ENCODE results near the gene ZNF746.
A peak's percentile ranks its signal among the peaks of the same experiment; 100 is the strongest.

The ZNF746 gene

DNA sequence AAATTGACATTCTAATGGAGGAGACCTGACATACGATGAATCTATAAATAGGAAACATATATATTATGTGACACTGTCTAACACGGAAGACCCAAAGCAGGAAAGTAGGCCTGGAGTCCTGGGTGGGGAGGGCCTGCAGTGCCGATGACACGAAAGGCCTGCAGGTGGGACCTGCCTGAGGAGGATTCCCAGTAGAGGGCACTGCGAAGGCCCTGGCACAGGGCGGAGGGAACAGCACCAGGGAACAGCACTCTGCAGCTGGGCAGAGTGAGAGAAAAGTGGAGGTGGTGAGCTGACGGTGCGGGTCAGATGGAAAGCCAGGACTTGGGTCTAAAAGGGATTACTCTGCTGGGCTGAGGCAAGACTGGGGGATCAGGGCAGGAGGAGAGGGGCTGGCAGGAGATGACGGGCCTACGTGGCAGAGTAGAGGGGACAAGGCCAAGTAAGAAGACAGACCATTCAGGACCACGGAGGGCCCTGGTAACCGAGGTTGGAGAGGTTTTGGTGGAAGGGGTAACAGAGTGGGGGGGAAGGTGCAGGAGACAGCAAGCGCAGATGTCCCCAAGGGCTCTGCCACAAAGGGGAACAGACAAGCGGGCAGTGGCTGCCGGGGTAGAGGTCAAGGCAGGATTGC lies 8.1 kb downstream of the ZNF746 start:
- DNase-seq: no peak

- DNase-seq: no peak
Observed at GRCh38 chr7:149479568-149479967, 18.0 kb downstream of the ZNF746 start.

GRCh38 chr7:149478754-149479153 lies 18.9 kb downstream of the ZNF746 start:
- no peak for DNase-seq

- no peak for DNase-seq
Observed at GRCh38 chr7:149477494-149478443, 19.8 kb downstream of the ZNF746 start.

DNA sequence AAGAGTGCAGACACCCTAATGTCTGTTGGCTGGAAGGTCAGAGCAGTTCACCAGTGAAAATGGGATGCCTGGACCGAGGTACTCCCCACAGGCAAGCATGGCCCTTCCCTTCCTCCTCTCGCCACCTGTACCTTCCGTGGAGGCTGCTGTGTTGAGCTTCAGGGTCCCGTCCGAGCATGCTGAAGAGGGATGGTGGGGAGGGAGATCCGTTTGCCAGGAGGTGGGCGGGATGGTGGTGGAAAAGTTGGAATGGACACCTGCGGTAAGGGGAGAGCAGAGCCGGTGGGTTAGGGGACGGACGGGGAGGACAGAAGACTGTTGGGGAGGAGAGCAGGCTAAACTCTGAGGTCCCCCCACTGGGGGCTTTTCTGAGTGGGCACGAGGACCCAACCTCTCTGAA lies 20.8 kb downstream of the ZNF746 start:
- no peak for DNase-seq

- no peak for DNase-seq
Observed at GRCh38 chr7:149475121-149476045, 22.2 kb downstream of the ZNF746 start.

GRCh38 chr7:149474309-149475120 lies 23.1 kb downstream of the ZNF746 start:
- no peak for DNase-seq

DNA sequence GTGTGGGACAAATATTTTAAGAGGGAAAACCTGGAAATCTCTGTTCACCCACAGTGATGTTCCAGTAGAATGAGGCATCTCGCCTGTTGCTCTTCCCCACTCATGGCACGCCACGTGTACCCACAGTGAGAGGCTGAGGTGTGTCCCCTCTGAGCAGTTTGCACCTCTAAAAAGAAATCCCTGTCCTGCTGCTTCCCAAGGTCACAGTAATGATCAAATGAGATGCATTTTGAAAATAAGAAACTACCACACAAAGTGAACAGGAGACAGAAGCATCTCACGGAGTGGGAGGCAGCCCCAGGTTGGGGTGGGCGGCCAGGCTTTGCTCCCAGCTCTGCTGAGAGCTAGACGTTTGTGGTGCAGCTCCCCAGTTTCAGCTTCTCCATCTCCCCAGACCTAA lies 24.4 kb downstream of the ZNF746 start:
- DNase-seq: no peak

- no peak for DNase-seq
Observed at GRCh38 chr7:149471289-149471953, 26.2 kb downstream of the ZNF746 start.

- DNase-seq: no peak
Observed at GRCh38 chr7:149469806-149470205, 27.8 kb downstream of the ZNF746 start.

- DNase-seq: no peak
Observed at GRCh38 chr7:149468208-149468607, 29.4 kb downstream of the ZNF746 start.

DNA sequence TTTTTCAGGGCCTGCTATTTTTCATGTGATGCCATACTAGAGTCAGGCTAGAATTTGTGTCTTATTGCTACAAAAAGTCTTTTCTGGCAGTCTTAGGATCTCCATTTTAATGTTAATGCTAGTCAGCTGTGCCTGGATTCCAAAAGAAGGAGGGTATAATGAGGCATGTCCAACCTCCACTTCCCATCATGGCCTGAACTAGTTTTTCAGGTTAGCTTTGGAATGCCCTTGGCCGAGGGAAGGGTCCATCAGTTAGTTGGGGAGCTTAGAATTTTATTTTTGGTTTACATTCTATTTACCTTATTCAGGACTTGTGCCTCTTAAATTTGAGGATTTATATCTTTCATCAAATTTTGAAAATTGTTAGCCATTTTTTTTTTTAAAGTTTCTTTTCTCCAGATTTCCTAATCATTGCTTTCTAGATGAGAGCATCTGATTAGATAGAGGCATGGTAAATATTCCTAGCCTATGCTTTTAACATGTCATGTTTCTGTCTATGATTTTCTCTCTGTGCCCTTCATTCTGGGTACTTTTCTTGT lies 30.2 kb downstream of the ZNF746 start:
- no peak for DNase-seq

DNA sequence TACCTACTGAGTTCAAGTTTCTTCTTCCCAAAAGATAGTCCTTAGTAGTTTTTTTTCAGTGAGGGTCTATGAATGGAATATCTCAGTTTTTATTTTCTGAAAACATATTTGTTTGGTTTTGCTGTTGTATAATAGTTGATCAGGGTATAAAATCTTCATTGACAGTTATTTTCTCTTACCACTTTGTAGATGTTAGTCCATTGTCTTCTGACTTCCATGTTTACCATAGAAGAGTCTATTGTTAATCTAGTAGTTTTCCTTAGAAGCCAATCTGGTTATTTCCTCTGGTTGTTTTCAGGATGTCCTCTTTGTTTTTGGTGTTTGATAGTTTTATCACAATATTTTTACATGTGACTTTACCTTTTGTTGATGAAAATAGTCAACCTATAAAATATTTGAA lies 31.2 kb downstream of the ZNF746 start:
- no peak for DNase-seq

GRCh38 chr7:149463500-149464161 lies 34.0 kb downstream of the ZNF746 start:
- DNase-seq: no peak

- DNase-seq: no peak
Observed at GRCh38 chr7:149462101-149462520, 35.5 kb downstream of the ZNF746 start.

GRCh38 chr7:149460493-149461277 lies 36.9 kb downstream of the ZNF746 start, which contains the start of gene ZNF777:
TSS of gene ZNF777 (minus strand) at chr7:149461062. CDS start at chr7:149456022, 5,040 bp downstream.
- DNase-seq: peak; percentile 83 to 87

DNA sequence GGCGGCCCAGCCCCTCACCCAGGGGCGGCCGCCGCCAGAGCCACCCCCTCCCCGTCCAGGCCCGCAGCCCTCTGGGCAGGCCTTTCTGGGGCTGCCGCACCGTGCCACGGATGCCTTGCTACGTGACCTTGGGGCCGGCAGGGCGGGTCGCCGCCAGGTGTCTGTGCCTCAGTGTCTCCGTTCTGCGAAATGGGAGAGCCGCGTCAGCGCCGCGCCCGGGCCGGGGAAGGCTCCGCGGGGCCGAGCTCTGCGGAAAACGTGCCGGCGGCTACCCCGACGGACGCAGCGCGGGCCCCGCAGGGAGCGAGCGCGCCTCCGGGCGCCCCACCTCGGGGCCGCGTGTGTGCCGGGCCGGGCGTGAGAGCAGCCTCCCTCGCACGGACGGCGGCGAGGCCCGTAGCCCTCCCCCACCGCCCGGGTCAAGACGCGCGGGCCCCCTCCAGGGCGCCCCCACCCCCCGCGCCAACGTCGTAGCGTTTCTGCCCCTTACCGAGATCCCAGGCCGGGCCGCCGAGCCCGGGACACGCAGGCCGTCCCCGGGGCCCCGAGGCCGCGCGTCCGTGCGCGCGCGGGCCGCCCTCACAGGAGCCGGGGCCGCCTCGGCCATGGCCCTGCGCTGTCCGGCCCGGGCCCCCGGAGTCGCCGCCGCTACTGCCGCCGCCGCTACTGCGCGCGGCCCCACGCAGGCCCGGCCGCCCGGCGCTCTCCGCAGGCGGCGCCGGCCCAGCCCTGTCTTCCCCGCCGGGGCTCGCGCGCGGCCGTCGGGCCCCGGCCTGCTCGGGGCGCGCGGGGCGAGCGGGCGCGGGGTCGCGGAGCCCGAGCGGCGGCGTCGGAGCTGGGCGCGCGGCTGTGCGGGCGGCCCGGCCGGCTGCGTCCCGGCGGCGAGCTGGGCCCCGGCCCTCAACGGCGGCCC lies 37.8 kb downstream of the ZNF746 start:
- no peak for DNase-seq

GRCh38 chr7:149459201-149459539 lies 38.4 kb downstream of the ZNF746 start:
- DNase-seq: no peak

DNA sequence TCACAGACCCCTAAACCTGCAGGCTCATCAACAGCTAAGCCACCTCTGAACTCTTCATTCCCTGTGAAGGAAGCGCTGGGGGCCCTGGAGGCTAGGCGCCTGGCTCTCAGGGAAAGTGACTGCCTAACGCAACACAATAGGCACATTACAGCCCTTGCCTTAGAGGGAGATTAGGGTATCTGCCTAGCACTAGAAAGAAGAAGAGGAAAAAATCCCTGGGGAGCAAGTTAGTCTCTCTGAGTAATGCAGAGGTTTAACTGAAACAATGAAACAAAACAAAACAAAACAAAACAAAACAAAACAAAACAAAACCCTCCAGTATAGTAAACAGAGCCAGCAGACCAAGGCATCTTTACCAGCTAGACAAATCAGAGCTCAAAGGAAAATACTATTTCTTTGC lies 39.4 kb downstream of the ZNF746 start:
- DNase-seq: no peak

Measured in CD4-positive, alpha-beta T cell treated with Interferon alpha-2 for 1 hour (primary cell).